ENCODE results near the gene PTGES2. TPM values are rescaled to one million over a fixed set of nuclear protein-coding genes. Genes with fewer than 3 reads are reported as not detected.

The PTGES2 gene
- total and polyA plus RNA-seq, 2 of the 13 experiments (the other 11 are each of a cell fraction or from before 2014, with no cell fraction given), result 63.7 to 79.8 TPM

DNA sequence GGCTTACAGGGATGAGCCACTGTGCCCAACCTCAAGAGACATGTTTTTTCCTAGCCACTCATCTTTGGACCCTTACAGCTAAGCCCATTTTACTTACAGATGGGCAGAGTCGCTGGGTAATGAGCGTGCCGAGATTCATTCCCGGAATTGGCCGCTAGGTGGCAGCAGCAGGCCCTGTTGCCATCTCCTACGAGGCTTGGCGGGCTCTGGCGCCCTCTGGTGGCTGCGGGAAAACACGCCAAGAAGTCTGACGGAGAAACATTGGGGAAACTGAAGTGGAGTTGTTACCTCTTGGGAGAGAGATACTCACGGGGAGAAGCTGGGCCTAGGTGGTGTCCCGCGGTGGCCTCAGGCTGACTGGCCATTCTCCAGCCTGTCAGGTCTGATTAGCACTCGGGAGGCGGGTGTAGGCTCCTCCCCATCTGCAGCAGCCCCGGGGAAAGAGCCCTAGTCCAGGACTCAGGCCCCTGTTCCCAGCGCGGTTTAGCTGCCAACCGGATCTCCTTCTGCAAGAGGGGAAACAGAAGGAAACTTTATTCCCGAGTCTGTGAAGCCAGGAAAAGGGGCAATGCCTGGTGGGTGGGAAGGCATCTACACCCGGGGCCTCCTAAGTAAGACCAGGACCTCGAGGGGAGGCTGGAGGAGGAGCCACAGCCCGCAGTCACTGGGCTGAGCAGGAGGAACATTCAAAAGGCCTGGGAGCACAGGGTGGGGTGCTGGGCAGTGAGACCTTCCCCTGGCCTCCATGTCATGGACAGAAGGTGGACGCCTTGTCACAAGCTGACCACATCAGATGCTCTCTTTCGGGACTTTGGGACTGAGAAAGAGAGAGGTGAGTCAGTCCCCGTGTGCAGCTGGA lies 9.7 kb downstream of the PTGES2 start (continued):
- TF ChIP-seq PRPF4 (IDR thresholded peaks at IDR 0.05; ENCODE audit: low read depth, low read length, poor library complexity, severe bottlenecking) (no peak), ZNF788 (CRISPR knock-in tag; IDR thresholded peaks at IDR 0.05; ENCODE audit: borderline replicate concordance) (peak; percentile 59; the same call in 1 of the 2 replicates), HNRNPUL1 (IDR thresholded peaks at IDR 0.05; ENCODE audit: low read depth, low read length) (no peak), TRIM24 (CRISPR knock-in tag; IDR thresholded peaks at IDR 0.05) (no peak), ZNF253 (CRISPR knock-in tag; IDR thresholded peaks at IDR 0.05; ENCODE audit: borderline replicate concordance) (no peak), KLF11 (CRISPR knock-in tag; IDR thresholded peaks at IDR 0.05) (peak; percentile 79; the same call in 1 of the 2 replicates), ZFP41 (CRISPR knock-in tag; IDR thresholded peaks at IDR 0.05; ENCODE audit: borderline replicate concordance) (no peak), MTF2 (CRISPR knock-in tag; IDR thresholded peaks at IDR 0.05; ENCODE audit: borderline replicate concordance) (no peak), ZNF7 (CRISPR knock-in tag; IDR thresholded peaks at IDR 0.05) (no peak)
- TF ChIP-seq, protein P1, sequence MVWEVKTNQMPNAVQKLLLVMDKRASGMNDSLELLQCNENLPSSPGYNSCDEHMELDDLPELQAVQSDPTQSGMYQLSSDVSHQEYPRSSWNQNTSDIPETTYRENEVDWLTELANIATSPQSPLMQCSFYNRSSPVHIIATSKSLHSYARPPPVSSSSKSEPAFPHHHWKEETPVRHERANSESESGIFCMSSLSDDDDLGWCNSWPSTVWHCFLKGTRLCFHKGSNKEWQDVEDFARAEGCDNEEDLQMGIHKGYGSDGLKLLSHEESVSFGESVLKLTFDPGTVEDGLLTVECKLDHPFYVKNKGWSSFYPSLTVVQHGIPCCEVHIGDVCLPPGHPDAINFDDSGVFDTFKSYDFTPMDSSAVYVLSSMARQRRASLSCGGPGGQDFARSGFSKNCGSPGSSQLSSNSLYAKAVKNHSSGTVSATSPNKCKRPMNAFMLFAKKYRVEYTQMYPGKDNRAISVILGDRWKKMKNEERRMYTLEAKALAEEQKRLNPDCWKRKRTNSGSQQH (CRISPR knock-in tag; IDR thresholded peaks at IDR 0.05; ENCODE audit: low read depth), result no peak
- TF ChIP-seq, protein P2, sequence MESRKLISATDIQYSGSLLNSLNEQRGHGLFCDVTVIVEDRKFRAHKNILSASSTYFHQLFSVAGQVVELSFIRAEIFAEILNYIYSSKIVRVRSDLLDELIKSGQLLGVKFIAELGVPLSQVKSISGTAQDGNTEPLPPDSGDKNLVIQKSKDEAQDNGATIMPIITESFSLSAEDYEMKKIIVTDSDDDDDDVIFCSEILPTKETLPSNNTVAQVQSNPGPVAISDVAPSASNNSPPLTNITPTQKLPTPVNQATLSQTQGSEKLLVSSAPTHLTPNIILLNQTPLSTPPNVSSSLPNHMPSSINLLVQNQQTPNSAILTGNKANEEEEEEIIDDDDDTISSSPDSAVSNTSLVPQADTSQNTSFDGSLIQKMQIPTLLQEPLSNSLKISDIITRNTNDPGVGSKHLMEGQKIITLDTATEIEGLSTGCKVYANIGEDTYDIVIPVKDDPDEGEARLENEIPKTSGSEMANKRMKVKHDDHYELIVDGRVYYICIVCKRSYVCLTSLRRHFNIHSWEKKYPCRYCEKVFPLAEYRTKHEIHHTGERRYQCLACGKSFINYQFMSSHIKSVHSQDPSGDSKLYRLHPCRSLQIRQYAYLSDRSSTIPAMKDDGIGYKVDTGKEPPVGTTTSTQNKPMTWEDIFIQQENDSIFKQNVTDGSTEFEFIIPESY (CRISPR knock-in tag; IDR thresholded peaks at IDR 0.05), result peak; percentile 90
- TF ChIP-seq, protein P3, sequence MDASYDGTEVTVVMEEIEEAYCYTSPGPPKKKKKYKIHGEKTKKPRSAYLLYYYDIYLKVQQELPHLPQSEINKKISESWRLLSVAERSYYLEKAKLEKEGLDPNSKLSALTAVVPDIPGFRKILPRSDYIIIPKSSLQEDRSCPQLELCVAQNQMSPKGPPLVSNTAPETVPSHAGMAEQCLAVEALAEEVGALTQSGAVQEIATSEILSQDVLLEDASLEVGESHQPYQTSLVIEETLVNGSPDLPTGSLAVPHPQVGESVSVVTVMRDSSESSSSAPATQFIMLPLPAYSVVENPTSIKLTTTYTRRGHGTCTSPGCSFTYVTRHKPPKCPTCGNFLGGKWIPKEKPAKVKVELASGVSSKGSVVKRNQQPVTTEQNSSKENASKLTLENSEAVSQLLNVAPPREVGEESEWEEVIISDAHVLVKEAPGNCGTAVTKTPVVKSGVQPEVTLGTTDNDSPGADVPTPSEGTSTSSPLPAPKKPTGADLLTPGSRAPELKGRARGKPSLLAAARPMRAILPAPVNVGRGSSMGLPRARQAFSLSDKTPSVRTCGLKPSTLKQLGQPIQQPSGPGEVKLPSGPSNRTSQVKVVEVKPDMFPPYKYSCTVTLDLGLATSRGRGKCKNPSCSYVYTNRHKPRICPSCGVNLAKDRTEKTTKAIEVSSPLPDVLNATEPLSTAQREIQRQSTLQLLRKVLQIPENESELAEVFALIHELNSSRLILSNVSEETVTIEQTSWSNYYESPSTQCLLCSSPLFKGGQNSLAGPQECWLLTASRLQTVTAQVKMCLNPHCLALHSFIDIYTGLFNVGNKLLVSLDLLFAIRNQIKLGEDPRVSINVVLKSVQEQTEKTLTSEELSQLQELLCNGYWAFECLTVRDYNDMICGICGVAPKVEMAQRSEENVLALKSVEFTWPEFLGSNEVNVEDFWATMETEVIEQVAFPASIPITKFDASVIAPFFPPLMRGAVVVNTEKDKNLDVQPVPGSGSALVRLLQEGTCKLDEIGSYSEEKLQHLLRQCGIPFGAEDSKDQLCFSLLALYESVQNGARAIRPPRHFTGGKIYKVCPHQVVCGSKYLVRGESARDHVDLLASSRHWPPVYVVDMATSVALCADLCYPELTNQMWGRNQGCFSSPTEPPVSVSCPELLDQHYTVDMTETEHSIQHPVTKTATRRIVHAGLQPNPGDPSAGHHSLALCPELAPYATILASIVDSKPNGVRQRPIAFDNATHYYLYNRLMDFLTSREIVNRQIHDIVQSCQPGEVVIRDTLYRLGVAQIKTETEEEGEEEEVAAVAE (CRISPR knock-in tag; IDR thresholded peaks at IDR 0.05; ENCODE audit: borderline replicate concordance), result no peak
- TF ChIP-seq, protein P4, sequence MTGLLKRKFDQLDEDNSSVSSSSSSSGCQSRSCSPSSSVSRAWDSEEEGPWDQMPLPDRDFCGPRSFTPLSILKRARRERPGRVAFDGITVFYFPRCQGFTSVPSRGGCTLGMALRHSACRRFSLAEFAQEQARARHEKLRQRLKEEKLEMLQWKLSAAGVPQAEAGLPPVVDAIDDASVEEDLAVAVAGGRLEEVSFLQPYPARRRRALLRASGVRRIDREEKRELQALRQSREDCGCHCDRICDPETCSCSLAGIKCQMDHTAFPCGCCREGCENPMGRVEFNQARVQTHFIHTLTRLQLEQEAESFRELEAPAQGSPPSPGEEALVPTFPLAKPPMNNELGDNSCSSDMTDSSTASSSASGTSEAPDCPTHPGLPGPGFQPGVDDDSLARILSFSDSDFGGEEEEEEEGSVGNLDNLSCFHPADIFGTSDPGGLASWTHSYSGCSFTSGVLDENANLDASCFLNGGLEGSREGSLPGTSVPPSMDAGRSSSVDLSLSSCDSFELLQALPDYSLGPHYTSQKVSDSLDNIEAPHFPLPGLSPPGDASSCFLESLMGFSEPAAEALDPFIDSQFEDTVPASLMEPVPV (CRISPR knock-in tag; IDR thresholded peaks at IDR 0.05), result no peak
- TF ChIP-seq, protein P5, sequence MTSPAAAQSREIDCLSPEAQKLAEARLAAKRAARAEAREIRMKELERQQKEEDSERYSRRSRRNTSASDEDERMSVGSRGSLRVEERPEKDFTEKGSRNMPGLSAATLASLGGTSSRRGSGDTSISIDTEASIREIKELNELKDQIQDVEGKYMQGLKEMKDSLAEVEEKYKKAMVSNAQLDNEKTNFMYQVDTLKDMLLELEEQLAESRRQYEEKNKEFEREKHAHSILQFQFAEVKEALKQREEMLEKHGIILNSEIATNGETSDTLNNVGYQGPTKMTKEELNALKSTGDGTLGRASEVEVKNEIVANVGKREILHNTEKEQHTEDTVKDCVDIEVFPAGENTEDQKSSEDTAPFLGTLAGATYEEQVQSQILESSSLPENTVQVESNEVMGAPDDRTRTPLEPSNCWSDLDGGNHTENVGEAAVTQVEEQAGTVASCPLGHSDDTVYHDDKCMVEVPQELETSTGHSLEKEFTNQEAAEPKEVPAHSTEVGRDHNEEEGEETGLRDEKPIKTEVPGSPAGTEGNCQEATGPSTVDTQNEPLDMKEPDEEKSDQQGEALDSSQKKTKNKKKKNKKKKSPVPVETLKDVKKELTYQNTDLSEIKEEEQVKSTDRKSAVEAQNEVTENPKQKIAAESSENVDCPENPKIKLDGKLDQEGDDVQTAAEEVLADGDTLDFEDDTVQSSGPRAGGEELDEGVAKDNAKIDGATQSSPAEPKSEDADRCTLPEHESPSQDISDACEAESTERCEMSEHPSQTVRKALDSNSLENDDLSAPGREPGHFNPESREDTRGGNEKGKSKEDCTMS (CRISPR knock-in tag; conservative IDR thresholded peaks at IDR 0.05), result no peak
- TF ChIP-seq, protein P6, sequence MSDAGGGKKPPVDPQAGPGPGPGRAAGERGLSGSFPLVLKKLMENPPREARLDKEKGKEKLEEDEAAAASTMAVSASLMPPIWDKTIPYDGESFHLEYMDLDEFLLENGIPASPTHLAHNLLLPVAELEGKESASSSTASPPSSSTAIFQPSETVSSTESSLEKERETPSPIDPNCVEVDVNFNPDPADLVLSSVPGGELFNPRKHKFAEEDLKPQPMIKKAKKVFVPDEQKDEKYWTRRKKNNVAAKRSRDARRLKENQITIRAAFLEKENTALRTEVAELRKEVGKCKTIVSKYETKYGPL (CRISPR knock-in tag; IDR thresholded peaks at IDR 0.05), result no peak
